GM10266 (cell line): ENCODE measurements around the gene RNF214.
"Not testable (repeated sequence)": the region's sequence is repeated elsewhere in the genome, so short reads cannot be mapped to it uniquely, and the experiment has no call there.

Source experiments
- DNase-seq: peaks from one replicate; pipeline ENCODE4 v3.0.0; 2012; ENCODE audit errors: extremely low spot score
- TF ChIP-seq, protein P1 (sequence below): IDR thresholded peaks from 2 replicates; pipeline ENCODE4 v1.5.1; 2012; ENCODE audit warnings: mild to moderate bottlenecking, low read depth; ENCODE audit not compliant: control insufficient read depth, insufficient read depth; ENCODE audit errors: missing control alignments

The RNF214 gene

DNA sequence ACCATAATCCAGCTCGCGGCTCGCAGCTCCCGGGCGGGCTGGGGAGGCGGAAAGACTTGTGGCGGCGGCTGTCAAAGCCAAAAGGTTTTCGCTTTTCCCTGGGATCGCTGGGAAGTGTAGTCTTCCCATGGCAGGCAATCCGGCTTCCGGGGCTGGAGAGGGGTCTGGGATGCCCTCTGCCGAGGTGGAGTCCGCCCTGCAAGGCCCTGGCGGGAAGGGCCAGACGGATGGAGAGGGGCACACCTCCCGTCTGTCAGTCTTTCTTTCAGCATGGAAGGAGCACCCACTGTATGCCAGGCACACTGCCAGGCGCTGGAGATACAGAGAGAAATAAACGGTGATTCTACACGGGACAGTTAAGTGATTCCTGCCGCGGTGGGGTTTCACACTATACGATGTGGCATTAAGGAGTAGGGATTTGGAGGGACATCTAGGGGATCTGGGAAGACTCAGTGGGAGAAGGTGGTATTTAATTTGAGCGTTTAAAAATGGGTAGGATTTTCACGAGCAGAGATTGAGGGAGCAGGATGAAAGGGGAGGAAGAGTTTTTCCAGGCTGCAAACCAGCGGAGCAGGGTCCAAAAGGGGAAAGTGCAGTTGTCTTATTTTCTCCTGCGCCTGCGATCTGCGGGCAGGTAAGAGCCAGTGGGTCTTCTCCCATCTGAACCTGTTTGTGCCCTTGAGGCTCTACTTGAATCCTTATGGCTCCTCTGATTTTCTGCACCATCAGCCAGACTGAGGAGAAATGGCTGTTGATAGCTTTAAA is 83.9 kb downstream of the RNF214 start, which contains the start of gene BACE1:
BACE1 (minus strand) TSS at position 60 of the 765 bp plus-strand sequence. CDS start 461 bp downstream, outside the sequence.
- TF ChIP-seq, protein P1, sequence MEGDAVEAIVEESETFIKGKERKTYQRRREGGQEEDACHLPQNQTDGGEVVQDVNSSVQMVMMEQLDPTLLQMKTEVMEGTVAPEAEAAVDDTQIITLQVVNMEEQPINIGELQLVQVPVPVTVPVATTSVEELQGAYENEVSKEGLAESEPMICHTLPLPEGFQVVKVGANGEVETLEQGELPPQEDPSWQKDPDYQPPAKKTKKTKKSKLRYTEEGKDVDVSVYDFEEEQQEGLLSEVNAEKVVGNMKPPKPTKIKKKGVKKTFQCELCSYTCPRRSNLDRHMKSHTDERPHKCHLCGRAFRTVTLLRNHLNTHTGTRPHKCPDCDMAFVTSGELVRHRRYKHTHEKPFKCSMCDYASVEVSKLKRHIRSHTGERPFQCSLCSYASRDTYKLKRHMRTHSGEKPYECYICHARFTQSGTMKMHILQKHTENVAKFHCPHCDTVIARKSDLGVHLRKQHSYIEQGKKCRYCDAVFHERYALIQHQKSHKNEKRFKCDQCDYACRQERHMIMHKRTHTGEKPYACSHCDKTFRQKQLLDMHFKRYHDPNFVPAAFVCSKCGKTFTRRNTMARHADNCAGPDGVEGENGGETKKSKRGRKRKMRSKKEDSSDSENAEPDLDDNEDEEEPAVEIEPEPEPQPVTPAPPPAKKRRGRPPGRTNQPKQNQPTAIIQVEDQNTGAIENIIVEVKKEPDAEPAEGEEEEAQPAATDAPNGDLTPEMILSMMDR: peak; percentile 22
- DNase-seq: peak; percentile 57

DNA sequence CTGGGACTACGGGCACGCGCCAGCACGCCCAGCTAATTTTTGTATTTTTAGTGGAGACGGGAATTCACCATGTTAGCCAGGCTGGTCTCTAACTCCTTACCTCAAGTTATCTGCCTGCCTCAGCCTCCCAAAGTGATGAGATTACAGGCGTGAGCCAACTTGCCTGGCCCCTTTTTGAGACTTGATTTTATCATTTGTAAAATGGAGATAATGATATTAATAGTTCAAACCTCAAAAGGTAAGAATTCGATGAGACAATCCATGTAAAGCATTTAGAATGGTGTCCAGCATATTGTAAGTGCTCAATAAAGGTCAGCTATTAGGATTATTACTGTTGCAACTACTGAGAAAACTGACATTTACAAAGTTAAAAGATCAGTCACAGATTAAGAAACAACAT is 86.3 kb downstream of the RNF214 start:
- no peak for DNase-seq
- TF ChIP-seq, protein P1: no peak

GRCh38 chr11:117319214-117319840 is 86.9 kb downstream of the RNF214 start:
- DNase-seq: no peak
- TF ChIP-seq, protein P1: no peak

- not testable (repeated sequence) for DNase-seq
These were observed 94.7 kb downstream of the RNF214 start for GRCh38 chr11:117327255-117327566.

GRCh38 chr11:117327567-117328374 is 95.3 kb downstream of the RNF214 start, which contains the start of gene CEP164:
Gene CEP164, plus strand, starts transcription at chr11:117327854. Its CDS starts 10,733 bp downstream, at chr11:117338587.
- peak; percentile 97 for DNase-seq
- TF ChIP-seq, protein P1: no peak

- DNase-seq: no peak
These were observed 96.0 kb downstream of the RNF214 start for GRCh38 chr11:117328375-117329010.

More at GRCh38 chr11:117328375-117329010, 96.0 kb downstream of the RNF214 start:
- TF ChIP-seq, protein P1: no peak
